Measurements from ENCODE around the gene VMA21. TPM values are rescaled to one million over a fixed set of nuclear protein-coding genes. Genes with fewer than 3 reads are reported as not detected.

The VMA21 gene
- polyA plus RNA-seq, 5 donors: 16.9 to 22.3 (median 19.7) TPM

- DNase-seq: no peak
Measured at GRCh38 chrX:151458824-151459223, 61.8 kb downstream of the VMA21 start.

Other genes with a start within 250 kb of the VMA21 start
- not detected for gene GPR50, start 220.6 kb upstream of the VMA21 start, polyA plus RNA-seq (ENCODE audit: insufficient read depth in 1 of 5, insufficient read length in 5 of 5, low replicate concordance in 1 of 5)
- gene PASD1, start 166.5 kb downstream of the VMA21 start, polyA plus RNA-seq (ENCODE audit: insufficient read depth in 1 of 5, insufficient read length in 5 of 5, low replicate concordance in 1 of 5): under 1 TPM; 0.06 to 0.16 (median 0.09) TPM